Parathyroid adenoma (tissue), 2 donors: ENCODE data around the gene DNAH11.

Experiments
- H2AFZ ChIP-seq: fragments of 300-600 bp; sonication (generic); one replicate; pipeline ENCODE4 v1.7.0; 2017; ENCODE audit warnings: antibody characterized with exemption, mild to moderate bottlenecking
- H3K27ac ChIP-seq: fragments of 300-600 bp; sonication (generic); one replicate; pipeline ENCODE4 v1.7.0; 2017
- H3K27me3 ChIP-seq: fragments of 300-600 bp; sonication (generic); one replicate; pipeline ENCODE4 v1.7.0; 2017; ENCODE audit warnings: low read length; ENCODE audit not compliant: control insufficient read depth, insufficient read depth
- H3K36me3 ChIP-seq: fragments of 300-600 bp; sonication (generic); one replicate; pipeline ENCODE4 v1.7.0; 2017; ENCODE audit warnings: low read length; ENCODE audit not compliant: control insufficient read depth, insufficient read depth
- H3K4me1 ChIP-seq: fragments of 300-600 bp; sonication (generic); one replicate; pipeline ENCODE4 v1.7.0; 2017; ENCODE audit warnings: control low read depth
- H3K4me2 ChIP-seq: fragments of 300-600 bp; sonication (generic); one replicate; pipeline ENCODE4 v1.7.0; 2017; ENCODE audit warnings: low read length
- H3K4me3 ChIP-seq: fragments of 300-600 bp; sonication (generic); one replicate; pipeline ENCODE4 v1.7.0; 2017; ENCODE audit warnings: low read depth, low read length
- H3K79me2 ChIP-seq: fragments of 300-600 bp; sonication (generic); one replicate; pipeline ENCODE4 v1.7.0; 2017; ENCODE audit warnings: control low read depth
- H3K9ac ChIP-seq: fragments of 300-600 bp; sonication (generic); one replicate; pipeline ENCODE4 v1.7.0; 2017; ENCODE audit warnings: mild to moderate bottlenecking
- H3K9me3 ChIP-seq: fragments of 300-600 bp; sonication (generic); one replicate; pipeline ENCODE4 v1.7.0; 2017; ENCODE audit warnings: low read length; ENCODE audit not compliant: control insufficient read depth
- CTCF ChIP-seq: fragments of 300-600 bp; sonication (generic); IDR thresholded peaks from one replicate; pipeline ENCODE4 v1.7.0; 2017; ENCODE audit warnings: antibody characterized with exemption, mild to moderate bottlenecking
- donor health status: primary hyperparathyroidism.

DNAH11 gene

GRCh38 chr7:21947946-21948345 is 405.1 kb downstream of the DNAH11 start:
- Histone ChIP-seq H3K4me2 (no peak overlapping the region), H3K4me3 (no peak overlapping the region)
- TF ChIP-seq CTCF, result no peak

GRCh38 chr7:21948364-21948763 is 405.5 kb downstream of the DNAH11 start:
- Histone ChIP-seq H3K36me3 (no peaks in the 10 kb centered on the region), H3K9ac (no peak overlapping the region), H3K79me2 (no peaks in the 10 kb centered on the region), H2AFZ (no peak overlapping the region), H3K27me3 (no peaks in the 10 kb centered on the region), H3K4me2 (no peak overlapping the region), H3K9me3 (no peaks in the 10 kb centered on the region), H3K4me3 (no peak overlapping the region), H3K4me1 (no peaks in the 10 kb centered on the region), H3K27ac (no peak overlapping the region)
- TF ChIP-seq CTCF, result no peak

More at GRCh38 chr7:21947946-21948345, 405.1 kb downstream of the DNAH11 start:
- no peaks in the 10 kb centered on the region for H3K27me3 ChIP-seq
- H3K79me2 ChIP-seq, result no peaks in the 10 kb centered on the region
- H3K27ac ChIP-seq, result no peak overlapping the region
- no peaks in the 10 kb centered on the region for H3K36me3 ChIP-seq
- no peak overlapping the region for H3K9ac ChIP-seq
- H3K4me1 ChIP-seq, result no peaks in the 10 kb centered on the region
- H2AFZ ChIP-seq, result no peak overlapping the region
- no peaks in the 10 kb centered on the region for H3K9me3 ChIP-seq

- Histone ChIP-seq H3K9me3 (no peaks in the 10 kb centered on the region), H3K4me1 (no peaks in the 10 kb centered on the region), H3K27ac (no peak overlapping the region), H2AFZ (no peak overlapping the region), H3K4me2 (no peak overlapping the region), H3K79me2 (no peaks in the 10 kb centered on the region), H3K9ac (no peak overlapping the region), H3K27me3 (no peaks in the 10 kb centered on the region), H3K36me3 (no peaks in the 10 kb centered on the region), H3K4me3 (no peak overlapping the region)
- no peak for TF ChIP-seq CTCF
Observed at GRCh38 chr7:21948887-21949540, 406.2 kb downstream of the DNAH11 start.
